ENCODE data around the gene PTPRN2.

The PTPRN2 gene

DNA sequence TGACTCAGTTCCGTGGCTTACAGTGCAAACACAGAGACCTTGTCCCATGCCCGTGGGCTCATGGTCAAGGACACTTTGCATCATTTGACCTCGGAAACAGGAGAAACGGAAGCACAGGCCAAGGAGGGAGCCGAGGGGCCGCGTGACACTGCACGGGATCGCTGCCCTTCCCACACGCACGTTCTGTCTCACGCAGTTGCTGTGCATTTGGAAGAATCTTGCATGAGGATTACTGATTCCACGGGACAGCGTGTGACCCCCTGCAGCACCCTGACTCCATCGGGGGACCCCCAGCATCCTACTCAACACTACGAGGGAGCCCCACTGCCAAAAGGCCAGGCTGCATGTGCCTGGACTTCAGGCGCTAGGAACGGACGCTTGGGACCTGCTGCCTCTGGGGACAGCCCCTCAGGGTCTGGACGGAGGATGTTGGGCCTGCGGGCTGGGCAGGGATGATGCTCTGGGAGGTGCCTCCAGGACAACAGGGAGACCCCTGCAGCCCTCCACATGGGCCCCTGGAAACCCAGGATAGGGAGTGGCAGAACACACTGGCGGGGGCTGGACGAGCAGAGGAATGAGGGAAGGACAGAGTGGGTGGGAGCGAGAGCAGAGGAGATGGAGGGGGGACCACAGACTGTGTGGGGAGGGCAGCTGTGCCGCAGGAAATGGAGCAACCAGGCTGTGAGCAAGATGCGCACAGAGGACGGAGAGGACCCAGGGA lies 1028.6 kb downstream of the PTPRN2 start:
- no peak for DNase-seq

DNA sequence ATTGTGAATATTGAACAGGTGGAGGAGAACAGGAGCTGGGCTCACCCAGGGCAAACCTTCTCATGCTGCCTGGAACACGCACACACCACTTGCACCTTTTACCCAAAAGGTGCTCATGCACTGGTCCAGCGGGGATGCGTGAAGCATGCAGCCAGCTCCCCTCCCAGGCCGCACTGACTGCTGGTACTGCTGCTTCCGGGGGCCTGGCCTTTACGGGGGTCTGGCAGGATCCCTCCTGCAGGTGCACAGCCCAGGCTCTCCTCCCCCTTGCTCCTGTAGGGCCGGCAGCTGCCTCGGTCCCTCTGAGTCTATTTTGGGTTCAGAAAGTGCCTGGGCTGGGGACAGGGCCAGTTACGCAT lies 1029.1 kb downstream of the PTPRN2 start:
- DNase-seq, result no peak

DNA sequence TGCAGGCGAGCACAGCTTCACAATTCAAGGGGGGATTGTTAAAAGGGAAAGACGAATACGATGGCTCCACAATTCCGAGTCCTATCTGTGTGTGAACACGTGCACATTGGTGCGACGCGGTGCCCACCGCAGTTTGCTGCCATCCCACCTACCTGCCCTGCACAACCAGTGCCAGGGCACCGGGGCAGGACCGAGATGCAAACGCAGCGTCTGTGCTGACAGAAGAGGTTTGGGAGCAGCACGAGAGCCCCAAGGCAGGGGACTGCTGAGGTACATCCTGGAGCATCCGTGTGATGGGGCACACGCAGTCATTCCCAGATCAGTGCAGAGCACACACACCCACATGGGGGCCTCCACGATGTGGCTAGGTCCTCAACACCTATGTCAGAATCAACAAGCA lies 1029.6 kb downstream of the PTPRN2 start:
- DNase-seq, result no peak

DNA sequence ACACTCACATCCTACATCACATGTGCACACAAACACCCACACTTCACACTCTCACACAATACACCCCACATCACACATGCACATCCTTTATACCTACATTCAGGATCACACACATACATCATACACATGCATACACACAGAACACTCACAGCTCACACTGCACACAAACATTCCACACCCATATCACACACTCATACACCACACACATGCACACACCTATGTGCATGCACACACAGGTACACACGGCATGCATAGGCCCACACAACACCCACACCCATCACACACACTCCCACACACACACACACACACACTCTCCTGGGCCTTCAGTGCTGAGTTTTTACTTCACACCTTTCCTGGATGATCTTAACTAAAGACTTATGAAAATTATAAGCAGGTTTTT lies 1030.4 kb downstream of the PTPRN2 start:
- DNase-seq, result no peak

DNA sequence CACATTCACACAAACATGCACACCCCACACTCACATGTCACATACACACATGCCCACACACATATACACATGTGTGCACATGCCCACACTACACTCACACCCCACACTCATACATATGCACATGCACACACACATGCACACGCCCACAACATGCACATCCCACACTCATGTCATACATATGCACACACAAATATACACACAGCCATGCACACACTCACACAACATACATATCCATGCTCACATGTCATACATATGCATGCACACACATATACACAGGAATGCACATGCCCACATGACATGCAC lies 1031.0 kb downstream of the PTPRN2 start:
- DNase-seq, result no peak

DNA sequence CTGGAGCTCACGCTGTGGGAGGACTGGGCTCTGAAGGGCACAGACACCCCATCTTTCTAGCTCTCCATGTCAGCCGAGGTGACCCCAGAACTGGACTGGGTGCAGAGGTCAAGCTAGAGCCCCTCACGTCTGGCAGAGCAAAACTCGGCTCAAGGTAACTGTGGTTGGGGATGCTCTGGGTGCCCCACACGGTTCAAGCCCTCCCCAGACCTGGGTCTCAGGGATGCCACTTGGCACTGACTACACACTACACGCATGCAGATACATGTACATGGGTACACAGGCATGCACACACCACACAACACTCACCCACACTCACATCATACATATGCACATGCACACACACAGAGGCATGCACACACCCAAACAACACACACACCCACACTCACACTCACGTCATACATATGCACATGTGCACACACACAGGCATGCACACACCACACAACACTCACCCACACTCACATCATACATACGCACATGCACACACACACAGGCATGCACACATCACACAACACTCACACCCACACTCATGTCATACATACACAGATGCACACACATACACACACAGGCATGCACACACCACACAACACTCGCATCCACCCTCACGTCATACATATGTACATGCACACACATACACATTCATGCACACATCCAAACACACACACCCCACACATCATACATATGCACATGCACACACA lies 1031.5 kb downstream of the PTPRN2 start:
- no peak for DNase-seq

DNA sequence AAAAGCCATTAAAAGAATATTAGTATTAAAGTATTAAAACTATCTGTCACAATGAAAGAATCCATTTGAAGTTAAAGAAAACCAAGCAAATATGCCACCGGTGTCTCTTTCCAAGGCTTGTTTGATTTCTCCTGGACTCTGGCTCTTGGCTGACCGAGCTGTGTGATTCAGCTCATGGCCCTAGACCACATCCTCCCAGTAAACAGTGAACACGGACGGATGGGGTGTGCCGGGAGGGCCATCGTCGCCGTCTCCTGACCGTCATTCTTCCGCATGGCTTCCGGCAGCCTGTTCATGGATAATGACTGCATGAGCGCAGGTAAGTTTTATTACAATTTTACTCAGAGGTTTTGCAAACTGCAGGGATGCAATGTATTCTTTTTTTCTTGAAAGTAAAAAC lies 1032.3 kb downstream of the PTPRN2 start:
- DNase-seq, result no peak

DNA sequence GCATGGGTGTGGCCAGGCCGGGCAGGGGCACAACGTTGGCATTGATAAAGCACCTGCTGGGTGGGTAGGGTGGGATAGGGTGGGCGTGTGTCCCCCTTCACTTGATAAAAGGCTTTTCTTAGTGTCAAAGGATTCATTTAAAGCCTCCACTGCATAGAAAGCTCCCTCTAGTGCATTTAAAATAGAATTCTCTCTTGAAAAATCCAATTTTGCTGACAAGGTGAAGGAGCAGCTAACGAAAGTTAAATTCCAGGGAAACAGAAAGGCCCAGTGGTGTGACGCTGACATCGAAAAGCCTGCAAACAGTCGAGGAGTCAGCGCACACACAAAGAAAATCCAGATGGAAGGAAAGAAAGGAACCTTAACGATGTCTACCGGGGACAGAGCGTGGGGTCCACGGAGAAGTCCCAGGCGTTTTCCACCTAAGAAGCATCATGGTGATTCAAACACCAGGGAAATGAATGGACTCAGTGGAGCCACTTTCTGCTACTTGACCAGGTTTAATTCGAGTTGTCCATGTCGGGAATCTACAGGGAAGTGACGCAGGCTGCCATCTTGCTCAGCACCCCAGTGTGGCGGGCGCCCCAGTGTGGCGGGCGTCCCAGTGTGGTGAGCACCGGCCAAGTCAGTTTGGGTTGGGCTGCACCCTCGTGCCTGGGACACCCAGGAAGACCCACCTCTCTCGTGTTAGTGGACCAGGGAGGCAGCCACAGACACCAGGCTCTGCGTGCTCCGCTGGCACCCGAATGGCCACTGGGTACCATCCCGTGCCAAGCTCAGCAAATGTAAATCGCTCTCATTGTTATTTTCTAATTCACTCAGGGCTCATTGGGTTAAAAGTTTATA lies 1033.0 kb downstream of the PTPRN2 start:
- DNase-seq, result no peak

DNA sequence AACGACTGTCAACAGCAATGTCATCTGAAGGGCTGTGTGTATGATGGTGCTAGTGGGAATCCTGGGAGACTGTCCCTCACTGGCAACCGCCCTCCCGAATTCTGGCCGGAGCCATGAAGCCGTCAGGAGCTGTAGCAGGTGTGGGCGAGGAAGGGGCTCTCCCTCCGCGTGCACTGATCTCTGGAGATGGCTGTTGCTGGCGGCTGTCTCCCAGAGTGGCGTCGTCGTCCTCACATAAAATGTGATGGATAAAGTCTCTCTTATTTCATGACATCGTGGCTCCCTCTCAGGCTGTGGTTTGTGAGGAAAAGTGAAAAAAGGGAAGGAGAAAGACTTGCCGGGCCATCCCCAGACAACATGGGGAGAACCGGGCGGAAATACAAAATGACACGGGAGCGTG lies 1034.4 kb downstream of the PTPRN2 start:
- DNase-seq, result no peak

DNA sequence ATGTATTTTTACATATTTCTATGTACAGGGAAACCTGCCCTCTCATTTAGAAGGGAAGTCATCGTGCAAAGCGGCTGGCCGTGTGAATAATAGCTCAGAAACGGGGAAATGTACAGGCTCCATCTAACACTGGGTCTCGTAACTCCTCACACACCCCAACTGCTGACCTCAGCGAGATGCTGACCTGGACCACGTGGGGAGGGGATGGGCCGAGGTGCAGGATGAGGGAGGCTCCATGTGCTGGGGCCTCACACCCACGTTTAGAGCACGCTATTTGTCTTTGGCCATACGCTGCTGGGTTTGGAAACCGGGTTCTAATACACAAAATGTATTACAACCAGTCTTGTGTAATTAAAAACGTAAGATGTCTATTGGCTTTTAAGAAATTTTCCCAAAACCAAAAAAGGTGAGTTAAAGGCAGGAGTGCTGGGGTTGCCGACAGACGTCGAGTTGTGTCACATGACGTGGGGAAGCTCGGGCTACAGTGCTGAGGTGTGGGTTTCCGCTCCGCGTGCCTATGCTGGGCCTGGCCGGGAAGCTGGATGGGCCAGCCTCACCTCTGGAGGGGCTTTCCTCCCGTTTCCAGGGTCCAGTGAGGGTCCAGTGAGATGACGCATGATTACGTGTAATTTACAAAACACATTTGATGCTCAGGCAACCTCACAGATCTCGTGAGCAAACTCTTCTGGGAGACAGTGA lies 1035.2 kb downstream of the PTPRN2 start:
- no peak for DNase-seq

DNA sequence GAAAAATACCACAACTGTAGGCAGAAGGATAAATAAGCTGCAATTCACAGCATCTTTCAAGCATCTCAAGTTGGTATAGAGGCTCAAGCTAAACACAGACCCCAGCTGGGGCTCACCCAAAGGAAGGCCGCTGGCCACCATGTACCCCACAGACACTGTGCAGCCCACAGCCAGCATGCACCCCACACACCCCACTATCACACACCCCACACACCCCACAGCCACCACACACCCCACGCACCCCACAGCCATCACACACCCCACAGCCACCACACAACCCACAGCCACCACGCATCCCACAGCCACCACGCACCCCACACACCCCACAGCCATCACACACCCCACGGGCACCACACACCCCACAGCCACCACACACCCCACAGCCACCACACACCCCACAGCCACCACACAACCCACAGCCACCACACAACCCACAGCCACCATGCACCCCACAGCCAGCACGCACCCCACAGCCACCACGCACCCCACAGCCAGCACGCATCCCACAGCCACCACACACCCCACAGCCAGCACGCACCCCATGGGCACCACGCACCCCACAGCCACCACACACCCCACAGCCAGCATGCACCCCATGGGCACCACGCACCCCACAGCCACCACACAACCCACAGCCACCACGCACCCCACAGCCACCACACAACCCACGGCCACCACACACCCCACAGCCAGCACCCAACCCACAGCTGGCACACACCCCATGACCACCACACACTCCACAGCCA lies 1036.1 kb downstream of the PTPRN2 start:
- DNase-seq, result no peak

DNA sequence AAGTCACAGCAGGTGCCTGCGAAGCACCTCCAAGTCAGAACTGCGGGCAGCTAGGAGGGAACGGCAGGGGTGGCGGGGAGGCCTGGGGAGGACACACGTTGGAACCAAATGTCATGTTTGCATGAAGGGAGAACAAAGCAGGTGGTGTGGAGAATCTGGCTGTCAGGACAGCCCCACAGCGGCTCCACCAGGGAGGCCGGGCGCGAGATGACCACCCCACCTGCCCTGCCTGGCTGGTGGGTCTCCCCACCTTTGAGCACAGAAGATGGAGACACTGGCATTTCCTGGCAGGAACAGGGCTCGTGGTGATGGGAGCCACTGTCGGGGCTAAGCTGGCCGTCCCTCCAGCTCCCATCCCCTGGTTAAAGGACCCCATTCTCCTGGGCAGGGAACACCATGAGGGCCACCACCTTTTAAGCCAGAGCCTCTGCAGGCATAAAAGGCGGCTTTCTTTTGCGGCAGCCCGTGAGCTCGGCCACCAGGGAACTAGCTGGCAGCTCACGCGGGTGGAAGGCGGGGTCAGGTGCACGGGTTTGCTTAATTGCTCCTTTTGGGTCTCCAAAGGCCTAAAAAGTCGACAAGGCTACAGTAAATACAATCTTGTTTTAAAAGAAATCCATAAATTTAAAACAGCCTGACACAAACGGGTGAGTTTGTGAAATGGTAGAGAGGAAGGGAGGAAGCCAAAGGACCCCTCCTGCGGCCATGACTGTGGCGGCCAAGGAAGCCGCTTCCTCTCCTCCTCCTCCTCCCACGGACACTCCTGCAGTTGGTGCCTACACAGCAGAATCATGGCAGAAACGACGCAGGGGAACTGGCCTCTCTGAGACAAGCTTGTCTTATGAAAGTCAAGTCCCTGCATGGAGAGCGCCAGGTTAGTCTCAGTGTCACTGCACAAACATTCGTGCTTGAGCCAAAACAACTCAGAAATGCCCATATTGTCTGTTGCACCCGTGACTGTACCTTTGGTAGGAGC lies 1037.0 kb downstream of the PTPRN2 start:
- DNase-seq, result no peak

DNA sequence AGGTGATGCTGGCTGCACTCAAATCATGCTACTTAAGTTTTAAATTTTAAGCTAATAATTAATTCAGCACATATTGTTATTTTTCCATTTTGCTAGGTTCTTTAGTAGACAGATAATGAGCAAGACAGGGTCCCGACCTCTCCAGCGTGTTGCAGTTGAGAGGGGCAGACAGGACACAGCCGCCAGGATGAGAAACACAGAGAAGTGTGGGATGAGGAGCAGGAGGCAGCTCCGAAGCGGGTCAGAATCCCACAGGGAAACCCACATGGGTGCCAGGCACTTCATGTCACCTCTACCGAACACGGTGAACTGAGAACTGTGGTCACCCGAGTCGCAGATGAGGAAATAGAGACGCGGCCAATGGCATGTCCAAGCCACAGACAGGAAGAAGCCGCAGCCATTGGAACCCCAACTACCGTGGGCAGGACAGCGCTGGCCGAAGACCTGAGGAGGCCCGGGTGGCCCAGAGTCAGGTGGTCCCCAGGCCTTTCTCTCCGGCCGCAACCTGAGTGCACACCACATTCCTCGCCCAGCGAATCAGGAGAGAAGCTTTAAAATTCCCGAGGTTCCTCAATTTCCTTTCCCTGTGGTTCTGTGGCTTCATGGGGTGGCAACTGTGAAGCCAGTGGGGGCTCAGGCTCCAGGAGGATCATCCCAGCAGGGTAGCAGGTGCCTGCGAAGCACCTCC lies 1037.9 kb downstream of the PTPRN2 start:
- no peak for DNase-seq

DNA sequence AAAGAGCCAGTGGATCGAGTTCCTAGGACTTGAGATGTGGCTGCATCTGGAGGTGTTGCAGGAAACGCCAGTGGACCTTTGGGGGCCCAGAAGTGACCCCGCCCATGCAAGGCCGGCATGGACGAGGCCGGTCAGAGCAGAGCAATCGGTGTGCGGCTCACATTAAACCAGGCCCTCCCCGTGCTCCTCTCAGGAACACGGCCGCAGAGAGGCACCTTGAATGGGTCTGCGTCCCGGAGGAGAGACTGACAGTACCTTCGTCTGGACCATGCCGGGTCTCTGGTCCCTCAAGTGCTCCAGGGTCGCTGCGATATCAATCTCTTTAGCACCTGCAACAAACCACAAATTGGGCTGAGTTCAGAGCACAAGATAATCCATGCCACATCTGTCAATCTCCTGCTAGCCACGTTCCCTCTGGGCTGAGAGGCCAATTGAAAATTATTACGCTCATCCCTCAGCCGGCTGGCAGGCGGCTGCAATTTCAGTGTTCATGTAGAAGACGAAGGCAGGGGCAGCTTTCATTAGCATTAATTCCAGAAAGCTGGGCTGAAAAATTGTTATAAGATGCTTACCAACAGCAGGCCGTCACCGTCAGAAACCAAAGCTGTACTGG lies 1038.8 kb downstream of the PTPRN2 start:
- no peak for DNase-seq

DNA sequence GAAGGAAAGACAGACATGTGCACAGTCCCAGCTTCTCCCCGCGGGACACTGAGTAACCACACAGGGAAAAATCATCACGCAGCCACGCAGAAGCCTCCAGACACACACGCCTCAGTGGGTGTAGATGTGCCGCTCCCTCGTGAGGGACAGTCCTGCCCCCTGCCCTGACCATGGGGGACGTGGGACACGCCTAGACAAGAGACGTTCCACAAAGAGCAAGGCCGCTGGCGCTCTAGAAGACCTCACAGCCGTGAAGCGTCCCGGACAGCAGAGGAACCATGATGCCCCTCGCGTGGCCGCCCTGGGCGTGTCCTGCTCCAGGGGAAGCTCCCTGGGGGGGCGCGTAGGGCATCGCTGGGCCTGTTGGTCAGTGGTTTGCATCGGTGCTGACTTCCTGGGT lies 1040.0 kb downstream of the PTPRN2 start:
- DNase-seq, result no peak

DNA sequence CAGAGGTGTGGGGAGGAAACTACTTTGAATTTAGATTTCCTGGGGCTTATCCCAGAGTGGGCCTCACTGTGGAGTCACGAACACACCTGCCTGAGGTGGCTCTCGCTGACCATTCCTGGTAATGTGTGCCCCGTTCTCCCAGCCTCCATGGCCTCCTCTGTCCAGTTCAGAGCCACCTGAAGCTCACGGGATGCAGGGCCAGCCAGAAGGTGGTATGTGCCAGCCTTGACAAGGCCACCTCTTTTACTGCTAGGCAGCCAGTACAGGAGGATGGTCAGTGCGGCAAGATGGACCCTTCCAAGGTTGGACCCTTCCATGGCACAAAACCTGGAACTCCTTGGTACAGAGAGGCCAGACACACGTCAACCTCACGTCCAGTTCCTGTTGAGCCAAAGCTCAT lies 1040.5 kb downstream of the PTPRN2 start:
- DNase-seq, result no peak

DNA sequence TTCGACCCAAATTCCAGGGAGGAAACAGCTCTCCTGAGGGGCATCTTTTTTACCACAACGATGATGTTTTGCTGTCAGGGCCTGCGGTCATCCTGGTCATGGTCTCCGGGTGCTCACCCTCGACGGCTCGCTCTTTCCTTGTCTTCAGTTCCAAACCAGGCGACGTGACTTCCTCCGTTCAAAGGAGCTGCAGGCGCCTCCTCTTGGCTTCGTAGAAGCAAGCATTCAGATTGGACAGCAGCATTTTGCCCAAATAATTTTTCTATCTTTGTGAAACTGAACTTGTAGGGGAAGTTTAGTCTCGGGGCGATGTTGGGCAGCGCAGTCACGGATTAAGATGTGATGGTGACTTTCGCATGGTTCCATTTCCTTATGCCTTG lies 1042.0 kb downstream of the PTPRN2 start:
- no peak for DNase-seq

DNA sequence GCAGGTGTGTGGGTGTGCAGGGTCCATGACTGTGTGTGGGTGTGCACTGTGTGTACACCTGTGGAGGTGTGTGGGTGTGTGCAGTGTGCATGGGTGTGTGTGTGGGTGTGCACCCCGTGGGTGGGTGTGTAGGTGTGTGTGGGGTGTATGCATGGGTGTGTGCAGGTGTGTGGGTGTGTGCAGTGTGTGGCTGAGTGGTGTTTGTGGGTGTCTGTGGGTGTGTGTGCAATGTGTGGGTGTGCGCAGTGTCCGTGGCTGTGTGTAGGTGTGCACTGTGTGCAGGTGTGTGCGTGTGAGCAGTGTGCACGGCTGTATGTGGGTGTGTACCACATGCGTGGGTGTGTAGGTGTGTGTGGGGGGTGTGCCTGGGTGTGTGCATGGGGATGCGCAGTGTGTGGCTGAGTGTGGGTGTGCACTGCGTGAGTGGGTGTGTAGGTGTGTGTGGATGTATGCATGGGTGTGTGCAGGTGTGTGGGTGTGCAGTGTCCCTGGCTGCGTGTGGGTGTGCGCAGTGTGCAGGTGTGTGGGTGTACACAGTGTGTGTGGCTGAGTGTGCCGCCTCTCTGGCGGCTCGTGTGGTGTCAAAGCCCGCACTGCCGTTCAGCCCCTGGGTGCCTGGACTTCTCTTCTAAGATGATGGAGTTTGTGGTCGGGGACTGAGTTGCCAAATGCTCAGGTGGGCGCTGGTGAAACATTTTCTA lies 1042.5 kb downstream of the PTPRN2 start:
- no peak for DNase-seq

DNA sequence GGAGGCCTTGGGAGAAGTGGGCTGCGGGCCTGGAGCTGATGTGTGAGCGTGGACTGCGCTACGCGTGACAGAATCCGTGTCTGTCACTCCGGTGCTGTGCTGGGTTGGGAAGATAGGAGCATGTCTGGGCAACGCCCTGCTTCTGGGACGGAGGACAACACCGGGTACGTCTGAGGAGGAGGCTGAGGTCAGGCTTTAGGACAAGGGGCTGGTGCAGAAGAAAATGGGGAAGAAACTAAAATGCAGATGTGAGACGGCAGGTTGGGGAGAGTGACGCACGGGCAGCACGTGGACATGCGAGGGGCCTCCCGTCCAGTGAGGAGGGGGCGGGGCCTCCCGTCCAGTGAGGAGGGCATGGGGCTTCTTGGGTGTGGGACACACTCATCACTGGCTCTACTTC lies 1043.4 kb downstream of the PTPRN2 start:
- DNase-seq, result no peak

DNA sequence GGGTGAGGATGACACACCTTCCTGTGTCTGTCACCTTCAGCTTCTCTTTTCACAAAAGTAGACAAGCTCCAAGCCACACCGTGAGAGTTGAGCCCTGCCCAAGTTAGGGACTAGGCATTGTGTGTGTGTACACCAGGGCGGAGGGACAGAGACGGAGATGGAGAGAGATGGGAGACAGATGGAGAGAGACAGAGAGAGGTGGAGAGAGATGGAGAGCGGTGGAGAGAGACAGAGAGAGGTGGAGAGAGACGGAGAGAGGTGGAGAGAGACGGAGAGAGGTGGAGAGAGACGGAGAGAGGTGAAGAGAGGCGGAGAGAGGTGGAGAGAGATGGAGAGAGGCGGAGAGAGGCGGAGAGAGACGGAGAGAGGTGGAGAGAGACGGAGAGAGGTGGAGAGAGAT lies 1043.8 kb downstream of the PTPRN2 start:
- DNase-seq, result no peak
